A204.1 (cell line): ENCODE results near the gene ANKRD26.

Experiments used
- FAIRE-seq: peaks from 2 replicates; lab custom pipeline; 2012; peaks lifted over from hg19 to GRCh38; lab: Jason Lieb, UNC

Gene ANKRD26

GRCh38 chr10:27019827-27020226, 80.5 kb downstream of the ANKRD26 start:
- FAIRE-seq: no peak

DNA sequence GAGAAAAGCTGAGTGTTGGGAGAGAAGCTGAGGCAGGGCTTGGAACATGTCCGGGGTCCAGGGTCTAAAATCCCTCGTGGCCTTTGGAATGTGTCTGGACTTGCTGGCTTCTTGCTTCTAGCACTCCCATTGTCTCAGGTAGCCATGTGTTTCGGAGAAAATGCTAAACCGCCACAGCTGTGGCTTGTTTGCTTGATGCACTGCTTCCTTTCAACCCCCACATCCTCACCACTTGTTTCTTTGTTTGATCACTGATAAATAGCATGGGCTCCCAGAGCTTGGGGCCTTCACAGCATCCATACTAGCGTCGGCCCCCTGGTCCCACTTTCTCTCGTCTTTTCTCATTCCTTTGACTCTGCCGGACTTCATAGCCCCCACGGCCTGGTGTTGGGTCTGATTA, 102.7 kb downstream of the ANKRD26 start:
- no peak for FAIRE-seq

- no peak for FAIRE-seq
Observed at GRCh38 chr10:26994743-26995142, 105.6 kb downstream of the ANKRD26 start.

- FAIRE-seq: no peak
Observed at GRCh38 chr10:26987851-26988250, 112.4 kb downstream of the ANKRD26 start.

- no peak for FAIRE-seq
Observed at GRCh38 chr10:26983156-26983555, 117.1 kb downstream of the ANKRD26 start.

- FAIRE-seq: no peak
Observed at GRCh38 chr10:26982058-26982457, 118.2 kb downstream of the ANKRD26 start.

- FAIRE-seq: no peak
Observed at GRCh38 chr10:26981232-26981824, 119.0 kb downstream of the ANKRD26 start.

DNA sequence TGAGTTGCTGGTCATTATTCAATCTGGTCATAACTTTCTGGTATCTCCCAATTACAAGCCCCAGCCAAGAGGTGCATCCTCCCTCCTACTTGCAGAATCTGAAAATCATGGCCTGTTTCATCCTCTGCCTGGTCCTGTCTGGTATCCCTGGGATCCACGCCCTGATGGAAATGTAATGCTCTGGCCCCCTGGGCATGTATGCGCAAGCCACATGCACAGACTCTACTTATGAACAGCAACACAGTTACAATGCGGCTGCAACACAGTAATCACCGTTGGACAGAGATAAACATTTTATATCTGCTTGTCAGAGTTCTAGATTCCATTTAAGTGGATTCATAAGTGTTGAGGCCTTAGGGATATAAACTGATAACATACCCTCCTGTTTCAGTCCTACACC, 121.8 kb downstream of the ANKRD26 start:
- FAIRE-seq: no peak

DNA sequence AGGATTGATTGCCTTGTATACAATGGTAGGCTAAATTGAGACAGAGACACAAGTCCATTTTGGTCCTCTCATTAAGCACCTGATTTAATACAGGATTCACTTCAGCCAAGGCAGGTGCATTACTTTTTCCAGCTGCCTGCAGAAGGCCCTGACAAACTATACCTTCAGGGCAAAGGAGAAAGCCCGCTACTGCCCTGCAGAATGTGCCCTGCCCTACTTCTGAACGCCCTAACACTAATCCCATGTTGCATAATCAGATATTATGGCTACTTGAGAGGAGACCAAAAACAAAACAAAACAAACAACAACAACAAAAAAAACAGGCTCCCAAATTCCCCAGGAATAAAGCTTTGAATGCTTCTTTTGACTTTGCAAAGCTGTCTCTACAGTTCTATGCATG, 122.7 kb downstream of the ANKRD26 start:
- FAIRE-seq: no peak

DNA sequence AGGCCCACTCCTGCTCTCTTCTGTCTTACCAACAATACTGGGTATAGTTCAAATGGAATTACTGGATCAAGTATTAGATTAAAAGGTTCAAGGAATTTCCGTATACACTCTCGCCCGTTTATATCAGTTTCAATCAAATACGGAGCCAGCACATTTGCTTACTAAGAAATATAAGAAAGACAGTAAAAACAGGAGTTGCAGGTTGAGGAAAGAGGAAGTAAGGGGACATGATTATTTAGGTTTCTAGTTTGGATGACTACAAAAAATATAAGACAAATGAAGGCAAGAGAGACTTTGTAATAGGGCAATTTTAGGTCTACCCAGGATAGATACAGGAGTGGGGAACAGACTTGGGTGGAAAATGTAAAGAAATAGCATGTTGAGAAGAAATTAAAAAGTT, 129.6 kb downstream of the ANKRD26 start:
- no peak for FAIRE-seq

DNA sequence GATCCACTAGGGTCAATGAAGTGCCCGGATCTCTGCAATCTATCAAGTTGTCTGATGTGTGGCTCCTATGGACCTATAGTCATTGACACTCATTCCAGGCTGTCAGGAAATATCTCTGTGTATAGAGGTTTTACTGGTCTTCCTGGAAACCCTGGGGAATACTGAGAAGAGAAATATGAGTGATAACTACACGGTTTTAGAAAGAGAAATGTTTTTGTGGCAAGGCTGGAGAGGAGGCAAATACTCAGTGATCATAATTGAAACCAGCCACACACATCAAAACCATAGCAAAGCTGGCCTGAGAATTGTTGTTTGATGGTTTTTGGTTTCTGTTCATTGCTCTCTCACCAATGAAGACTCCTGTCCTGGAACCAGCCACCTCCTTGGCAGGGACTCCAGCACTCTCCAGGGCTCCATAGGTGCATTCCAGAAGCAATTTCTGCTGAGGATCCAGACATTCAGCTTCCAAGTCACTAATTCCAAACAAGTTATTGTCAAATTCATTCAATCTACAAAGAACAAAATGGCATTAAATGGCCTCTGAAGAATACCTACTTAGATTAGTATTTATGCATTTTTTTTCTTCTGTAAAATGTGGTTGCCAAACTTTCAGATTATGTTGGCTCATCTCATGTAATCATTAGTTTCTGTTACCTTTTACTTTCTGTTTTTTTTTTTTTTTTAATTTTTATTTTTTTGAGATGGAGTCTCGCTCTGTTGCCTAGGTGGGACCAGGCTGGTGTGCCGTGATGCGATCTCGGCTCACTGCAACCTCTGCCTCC, 131.0 kb downstream of the ANKRD26 start:
- no peak for FAIRE-seq

GRCh38 chr10:26962835-26963234, 137.5 kb downstream of the ANKRD26 start:
- FAIRE-seq: no peak

- FAIRE-seq: no peak
Observed at GRCh38 chr10:26960308-26960707, 140.0 kb downstream of the ANKRD26 start.

- FAIRE-seq: no peak
Observed at GRCh38 chr10:26959841-26960240, 140.5 kb downstream of the ANKRD26 start.
